ENCODE measurements around the gene MRTFB. TPM values are rescaled to one million over a fixed set of nuclear protein-coding genes. Genes with fewer than 3 reads are reported as not detected.

Gene MRTFB
- total RNA-seq, 1 donor from 2014 or later: 32.5 TPM

- DNase-seq: no peak
Measured at GRCh38 chr16:14240219-14240843, 169.2 kb downstream of the MRTFB start.

GRCh38 chr16:14240964-14241363 lies 169.8 kb downstream of the MRTFB start:
- peak; percentile 35 for DNase-seq

- no peak for DNase-seq
Measured at GRCh38 chr16:14241631-14242030, 170.5 kb downstream of the MRTFB start.

- no peak for DNase-seq
Measured at GRCh38 chr16:14242769-14243168, 171.7 kb downstream of the MRTFB start.

- no peak for DNase-seq
Measured at GRCh38 chr16:14244196-14245010, 173.3 kb downstream of the MRTFB start.

- DNase-seq: no peak
Measured at GRCh38 chr16:14248791-14249190, 177.7 kb downstream of the MRTFB start.

DNA sequence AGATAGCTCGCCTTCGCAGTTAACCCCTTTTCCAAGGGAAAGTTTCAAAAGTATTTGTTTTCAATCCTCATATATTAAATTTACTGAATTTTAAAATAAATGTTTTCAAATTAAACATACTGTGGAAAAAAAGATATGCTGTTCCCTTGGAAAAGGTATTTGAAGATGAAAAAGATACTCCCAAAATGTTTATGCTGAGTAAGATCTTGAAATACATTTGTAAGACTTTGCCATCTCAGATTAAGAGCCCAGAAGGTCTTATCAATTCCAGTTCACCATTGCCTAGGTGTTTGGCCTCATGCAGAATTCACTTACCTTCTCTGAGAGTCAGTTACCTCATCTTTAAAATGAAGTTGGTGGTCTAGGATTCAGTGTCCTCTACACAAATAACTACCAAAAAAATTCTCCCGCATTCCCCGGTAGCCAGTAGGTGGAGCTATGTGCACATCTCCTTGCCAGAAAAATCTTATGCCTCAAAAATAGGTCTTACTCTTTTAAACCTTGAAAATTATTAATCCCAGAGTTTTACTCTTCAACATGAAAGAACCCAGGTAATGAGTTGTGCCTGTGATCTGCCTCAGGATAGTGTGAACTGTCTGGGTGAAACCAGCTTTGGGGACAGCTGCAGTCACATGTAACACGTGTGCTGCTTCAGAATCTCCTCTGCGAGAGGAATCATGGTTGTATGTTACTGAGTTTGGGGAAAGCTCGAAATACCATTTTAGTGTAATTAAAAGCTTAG lies 178.3 kb downstream of the MRTFB start:
- peak; percentile 9 for DNase-seq

DNA sequence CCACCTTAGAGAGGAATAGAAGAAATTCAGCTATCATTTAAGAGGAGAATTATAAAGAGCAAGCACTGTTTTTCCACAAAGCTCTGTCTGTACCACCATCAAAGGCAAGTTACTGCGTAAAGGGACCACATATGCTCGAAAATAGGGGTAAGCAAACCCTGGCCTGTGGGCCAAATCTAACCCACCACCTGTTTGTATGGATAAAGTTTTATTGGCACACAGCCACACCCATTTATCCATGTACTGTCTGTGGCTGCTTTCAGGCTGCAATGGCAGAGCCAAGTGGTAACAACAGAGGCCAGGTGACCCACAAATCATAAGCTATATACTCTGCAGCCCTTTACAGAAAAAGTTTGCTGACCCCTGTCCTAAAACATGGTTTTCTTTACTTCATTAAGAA lies 180.3 kb downstream of the MRTFB start:
- no peak for DNase-seq

DNA sequence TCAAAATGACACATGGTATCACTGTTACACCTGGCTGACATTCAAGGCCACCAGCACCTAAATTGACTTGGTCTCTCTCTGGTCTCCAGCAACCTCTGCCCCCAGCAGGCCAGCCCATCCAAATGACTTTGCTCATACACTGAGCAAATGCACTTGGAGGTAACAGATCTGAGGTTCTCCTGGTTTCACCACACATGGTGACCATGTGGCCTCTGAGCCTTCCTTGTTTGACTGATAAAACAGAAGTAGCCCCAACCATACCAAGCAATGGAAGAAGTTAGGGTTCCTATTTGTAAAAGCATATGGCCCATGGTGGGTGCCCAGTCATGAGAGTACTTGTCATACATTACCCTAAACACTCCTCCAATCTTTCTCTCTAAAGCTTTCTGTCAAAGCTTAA lies 181.7 kb downstream of the MRTFB start:
- DNase-seq: no peak

DNA sequence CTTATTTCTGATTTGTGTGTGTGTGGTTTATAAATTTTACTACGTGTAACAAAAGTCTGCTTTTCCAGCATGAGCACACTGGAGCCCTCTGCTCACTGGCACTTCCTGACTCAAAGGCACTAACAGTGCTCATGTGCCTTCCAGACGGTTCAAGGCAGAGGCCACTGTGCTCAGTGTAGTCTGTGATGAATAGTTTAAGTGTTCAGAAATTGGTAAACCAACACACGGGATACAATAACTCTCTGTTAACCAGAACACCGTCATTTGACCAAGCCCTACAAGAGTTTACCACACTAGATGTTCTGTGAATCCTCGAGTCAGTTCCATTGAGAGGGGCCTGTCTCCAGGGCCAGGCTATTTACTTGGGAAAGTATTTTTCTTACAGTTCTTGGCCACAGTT lies 191.9 kb downstream of the MRTFB start:
- DNase-seq: no peak

DNA sequence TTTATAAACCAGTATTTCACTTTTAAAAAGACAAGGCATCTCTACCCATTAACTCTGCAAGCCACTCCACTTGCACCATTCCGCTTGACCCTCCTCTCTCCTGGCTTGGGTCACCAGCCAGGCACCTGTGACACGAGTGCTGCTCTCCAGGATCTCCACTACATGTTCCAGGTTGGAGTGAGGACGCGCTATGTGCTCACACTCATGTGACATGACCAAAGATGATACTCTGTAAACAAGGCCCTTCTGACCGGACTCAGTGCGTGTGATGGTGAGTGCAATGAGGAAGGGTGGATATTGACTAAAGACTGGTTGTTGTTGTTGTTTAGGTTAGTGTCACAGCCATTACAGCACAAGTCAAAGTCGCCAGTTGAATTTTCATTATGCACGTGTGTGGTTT lies 192.7 kb downstream of the MRTFB start:
- no peak for DNase-seq

- no peak for DNase-seq
Measured at GRCh38 chr16:14264327-14264943, 193.3 kb downstream of the MRTFB start.

GRCh38 chr16:14268073-14268472 lies 197.0 kb downstream of the MRTFB start:
- no peak for DNase-seq

DNA sequence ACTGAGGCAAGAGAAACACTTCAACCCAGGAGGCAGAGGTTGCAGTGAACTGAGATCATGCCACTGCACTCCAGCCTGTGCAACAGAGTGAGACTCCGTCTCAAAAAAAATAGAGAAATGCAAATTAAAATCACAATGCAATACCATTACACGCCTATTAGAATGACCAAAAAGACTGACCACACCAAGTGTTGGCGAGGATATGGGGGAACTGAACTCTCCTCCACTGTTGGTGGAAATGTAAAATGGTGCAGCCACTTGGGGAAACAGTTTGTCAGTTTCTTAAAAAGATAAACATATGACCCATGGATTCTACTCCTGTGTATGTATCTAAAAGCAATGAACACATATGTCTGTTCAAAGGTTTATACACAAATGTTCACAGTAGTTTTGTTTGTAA lies 204.8 kb downstream of the MRTFB start:
- DNase-seq: no peak

DNA sequence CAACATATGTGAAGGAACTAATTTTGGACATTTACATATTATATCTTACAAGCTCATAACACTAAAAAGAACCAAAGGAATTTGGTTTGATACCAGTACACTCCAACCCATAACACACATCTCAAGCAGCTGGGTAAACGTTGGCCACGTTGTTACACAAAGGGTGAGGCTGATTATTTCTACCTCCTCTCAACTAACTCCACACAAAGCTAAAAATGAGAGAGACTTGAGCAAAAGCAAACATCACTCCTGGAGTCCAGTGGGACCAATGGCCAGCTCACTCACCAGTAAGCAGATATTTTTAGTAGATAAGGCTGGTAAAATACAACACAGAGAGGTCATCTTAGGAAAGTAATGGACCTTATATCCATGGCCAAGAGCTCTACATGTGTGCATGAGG lies 207.6 kb downstream of the MRTFB start:
- no peak for DNase-seq

DNA sequence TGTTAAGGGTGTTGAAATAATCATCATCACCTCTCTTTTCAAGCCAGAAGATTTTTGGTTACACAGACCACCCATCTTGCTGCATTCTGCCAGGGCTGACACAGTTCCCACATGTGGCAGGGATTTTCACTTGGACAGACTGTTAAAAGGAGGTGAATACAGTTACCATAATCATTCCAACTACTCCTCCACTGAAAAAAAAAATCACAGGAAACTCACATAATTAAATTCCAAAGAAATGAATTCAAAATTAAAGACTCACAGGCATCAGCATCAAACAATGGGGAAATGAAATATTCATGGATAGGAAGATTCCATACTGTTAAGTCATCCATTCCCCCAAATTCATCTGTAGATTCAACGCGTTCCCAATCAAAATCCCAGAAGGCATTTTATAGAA lies 209.4 kb downstream of the MRTFB start:
- peak; percentile 13 for DNase-seq

DNA sequence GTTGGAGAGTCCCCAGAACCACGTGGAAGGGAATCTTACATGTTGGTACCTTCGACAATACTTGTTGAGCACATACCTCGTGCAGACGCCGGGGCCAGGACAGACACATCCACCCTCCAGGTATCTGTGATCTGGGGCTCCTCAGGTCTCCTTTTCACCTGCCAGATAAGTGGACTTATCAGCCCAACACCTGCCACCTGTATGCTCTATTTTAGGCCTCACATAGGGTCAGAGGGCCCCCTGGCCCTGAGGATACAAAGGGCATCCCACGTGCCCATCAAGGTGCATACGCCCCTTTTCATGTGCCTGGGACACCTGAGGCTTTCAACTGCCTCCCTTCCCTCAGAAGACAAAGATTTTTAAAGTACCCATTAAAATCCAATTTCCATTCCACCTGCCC lies 212.7 kb downstream of the MRTFB start:
- no peak for DNase-seq

DNA sequence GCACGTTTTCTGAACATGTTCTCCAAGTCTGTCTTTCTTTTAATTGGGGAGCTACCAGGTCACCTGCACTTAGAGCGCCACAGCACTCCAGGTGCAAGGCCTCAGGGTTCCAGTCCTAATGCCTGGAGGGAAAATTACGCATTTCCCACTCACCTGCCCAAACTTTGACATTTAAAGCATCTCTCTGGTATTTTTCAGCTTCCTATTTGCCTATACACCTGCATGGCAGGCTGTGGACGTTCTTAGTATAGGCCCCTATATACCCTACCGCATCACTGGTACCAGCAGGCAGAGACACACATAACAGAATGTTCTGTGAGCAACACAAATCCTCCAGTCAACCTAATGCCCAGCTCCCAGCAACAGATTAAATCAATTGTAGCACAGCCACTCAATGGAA lies 213.3 kb downstream of the MRTFB start:
- no peak for DNase-seq

GRCh38 chr16:14284930-14285512 lies 213.9 kb downstream of the MRTFB start:
- peak; percentile 80 for DNase-seq

DNA sequence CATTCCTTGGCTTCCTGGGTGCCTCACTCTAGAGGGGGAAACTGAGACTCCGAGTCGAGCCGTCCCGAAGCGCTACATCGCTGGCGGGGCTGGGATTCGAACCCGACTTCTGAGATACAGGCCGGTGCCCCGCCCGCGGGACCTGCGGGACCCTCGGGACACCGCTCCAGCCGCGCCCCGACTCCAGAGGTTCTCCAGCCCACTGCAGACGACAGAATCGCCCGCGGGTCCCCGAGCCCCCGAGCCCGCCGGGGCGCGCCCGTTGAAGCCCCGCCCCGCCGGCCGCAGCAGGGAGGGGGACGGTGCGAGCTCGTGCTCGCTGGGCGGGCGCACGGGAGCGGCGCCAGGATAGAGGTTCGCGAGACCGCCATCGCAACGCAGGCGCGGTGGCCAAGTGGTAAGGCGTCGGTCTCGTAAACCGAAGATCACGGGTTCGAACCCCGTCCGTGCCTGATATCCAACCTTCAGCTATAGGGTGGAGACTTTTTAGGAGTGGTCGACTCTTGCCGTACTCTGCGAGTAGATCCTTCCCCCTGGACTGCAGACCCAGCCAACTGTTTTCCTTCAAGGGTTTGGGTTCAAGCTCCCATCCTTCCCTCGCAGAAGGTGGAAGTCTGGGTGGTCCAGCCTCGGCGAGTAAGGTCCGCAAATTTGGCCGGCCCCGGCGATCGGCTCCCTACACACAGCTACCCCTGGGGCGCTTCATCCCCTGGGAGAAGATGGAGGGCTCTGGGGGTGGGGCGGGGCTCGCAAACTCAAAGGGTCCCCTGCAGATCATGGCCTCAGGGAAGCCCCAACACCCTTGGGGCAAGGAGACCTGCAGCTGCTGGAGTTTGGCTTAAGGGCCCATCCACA lies 214.6 kb downstream of the MRTFB start:
- DNase-seq: peak; percentile 92

All from skin of body (tissue), 2 donors.